Dendritic cell treated with granulocyte-macrophage colony-stimulating factor and Interleukin-4, amounts not matched to agents 40 ng/mL and 50 ng/mL, for 4 days (primary cell): ENCODE results near the gene AKT1S1.

Experiments used
- H3K27ac Mint-ChIP-seq: one replicate; pipeline ENCODE4 v1.8.0; 2022; ENCODE audit warnings: mild to moderate bottlenecking, mixed read lengths
- H3K27me3 Mint-ChIP-seq: one replicate; pipeline ENCODE4 v1.8.0; 2022; ENCODE audit warnings: mild to moderate bottlenecking, mixed read lengths
- H3K36me3 Mint-ChIP-seq: one replicate; pipeline ENCODE4 v1.8.0; 2022; ENCODE audit warnings: low read depth, mixed read lengths
- H3K4me1 Mint-ChIP-seq: one replicate; pipeline ENCODE4 v1.8.0; 2022; ENCODE audit warnings: low read depth, mixed read lengths
- H3K4me3 Mint-ChIP-seq: one replicate; pipeline ENCODE4 v1.8.0; 2022; ENCODE audit warnings: mild to moderate bottlenecking, moderate library complexity, mixed read lengths
- H3K9me3 Mint-ChIP-seq: one replicate; pipeline ENCODE4 v1.8.0; 2022; ENCODE audit warnings: mixed read lengths
- intact Hi-C: fragments of 100-400 bp; cut with micrococcal nuclease; formaldehyde crosslinking; loops from one replicate; pipeline ENCODE4 v1.15.0; 2022

The AKT1S1 gene

GRCh38 chr19:49861541-49862378 is 15.4 kb downstream of the AKT1S1 start:
- H3K9me3 Mint-ChIP-seq: no peaks in the 10 kb centered on the region
- H3K4me3 Mint-ChIP-seq: no peak overlapping the region
- intact Hi-C loops: no loop called here
- peaks cover 43% of the 10 kb centered on the region for H3K4me1 Mint-ChIP-seq
- H3K27me3 Mint-ChIP-seq: no peaks in the 10 kb centered on the region
- peaks cover 100% of the 10 kb centered on the region for H3K36me3 Mint-ChIP-seq
- no peak overlapping the region for H3K27ac Mint-ChIP-seq

GRCh38 chr19:49861107-49861506 is 16.0 kb downstream of the AKT1S1 start:
- H3K36me3 Mint-ChIP-seq: peaks cover 100% of the 10 kb centered on the region
- no peaks in the 10 kb centered on the region for H3K9me3 Mint-ChIP-seq
- H3K4me3 Mint-ChIP-seq: no peak overlapping the region
- H3K27me3 Mint-ChIP-seq: no peaks in the 10 kb centered on the region
- H3K4me1 Mint-ChIP-seq: peaks cover 36% of the 10 kb centered on the region
- intact Hi-C loops: no loop called here
- H3K27ac Mint-ChIP-seq: no peak overlapping the region

GRCh38 chr19:49860336-49861102 is 16.6 kb downstream of the AKT1S1 start:
- Mint-ChIP-seq H3K27me3 (no peaks in the 10 kb centered on the region), H3K36me3 (peaks cover 100% of the 10 kb centered on the region), H3K27ac (no peak overlapping the region), H3K9me3 (no peaks in the 10 kb centered on the region), H3K4me1 (peaks cover 33% of the 10 kb centered on the region), H3K4me3 (no peak overlapping the region)
- intact Hi-C loops: no loop called here

GRCh38 chr19:49859682-49860335 is 17.3 kb downstream of the AKT1S1 start:
- Mint-ChIP-seq H3K27me3 (no peaks in the 10 kb centered on the region), H3K4me1 (peaks cover 31% of the 10 kb centered on the region), H3K36me3 (peaks cover 100% of the 10 kb centered on the region), H3K9me3 (no peaks in the 10 kb centered on the region), H3K4me3 (no peak overlapping the region), H3K27ac (no peak overlapping the region)
- intact Hi-C loops: no loop called here

GRCh38 chr19:49858088-49858985 is 18.8 kb downstream of the AKT1S1 start:
- H3K9me3 Mint-ChIP-seq: no peaks in the 10 kb centered on the region
- H3K4me3 Mint-ChIP-seq: no peak overlapping the region
- H3K4me1 Mint-ChIP-seq: peaks cover 28% of the 10 kb centered on the region
- H3K27ac Mint-ChIP-seq: no peak overlapping the region
- intact Hi-C loops: no loop called here
- no peaks in the 10 kb centered on the region for H3K27me3 Mint-ChIP-seq
- H3K36me3 Mint-ChIP-seq: peaks cover 87% of the 10 kb centered on the region

GRCh38 chr19:49857838-49858087 is 19.4 kb downstream of the AKT1S1 start:
- Mint-ChIP-seq H3K27ac (no peak overlapping the region), H3K27me3 (peaks cover under 1% of the 10 kb centered on the region), H3K36me3 (peaks cover 81% of the 10 kb centered on the region), H3K4me1 (peaks cover 27% of the 10 kb centered on the region), H3K4me3 (no peak overlapping the region), H3K9me3 (no peaks in the 10 kb centered on the region)
- intact Hi-C loops: no loop called here

GRCh38 chr19:49857061-49857837 is 19.9 kb downstream of the AKT1S1 start:
- Mint-ChIP-seq H3K36me3 (peaks cover 76% of the 10 kb centered on the region), H3K27ac (no peak overlapping the region), H3K9me3 (no peaks in the 10 kb centered on the region), H3K27me3 (peaks cover 6% of the 10 kb centered on the region), H3K4me1 (peaks cover 32% of the 10 kb centered on the region), H3K4me3 (no peak overlapping the region)
- intact Hi-C loops: no loop called here

- intact Hi-C loops: no loop called here
- no peaks in the 10 kb centered on the region for H3K9me3 Mint-ChIP-seq
- H3K4me3 Mint-ChIP-seq: no peak overlapping the region
- peaks cover 36% of the 10 kb centered on the region for H3K4me1 Mint-ChIP-seq
- H3K27ac Mint-ChIP-seq: no peak overlapping the region
- H3K36me3 Mint-ChIP-seq: peaks cover 76% of the 10 kb centered on the region
- peaks cover 12% of the 10 kb centered on the region for H3K27me3 Mint-ChIP-seq
These were observed 20.6 kb downstream of the AKT1S1 start for GRCh38 chr19:49856574-49857021.

GRCh38 chr19:49855676-49856573 is 21.2 kb downstream of the AKT1S1 start:
- peaks cover 12% of the 10 kb centered on the region for H3K27me3 Mint-ChIP-seq
- H3K36me3 Mint-ChIP-seq: peaks cover 71% of the 10 kb centered on the region
- peaks cover 33% of the 10 kb centered on the region for H3K4me1 Mint-ChIP-seq
- H3K9me3 Mint-ChIP-seq: no peaks in the 10 kb centered on the region
- intact Hi-C loops: no loop called here
- H3K27ac Mint-ChIP-seq: no peak overlapping the region
- no peak overlapping the region for H3K4me3 Mint-ChIP-seq

GRCh38 chr19:49855277-49855675 is 21.9 kb downstream of the AKT1S1 start:
- Mint-ChIP-seq H3K27ac (no peak overlapping the region), H3K4me3 (no peak overlapping the region), H3K9me3 (peaks cover under 1% of the 10 kb centered on the region), H3K4me1 (peaks cover 31% of the 10 kb centered on the region), H3K27me3 (peaks cover 12% of the 10 kb centered on the region), H3K36me3 (peaks cover 71% of the 10 kb centered on the region)
- intact Hi-C loops: no loop called here

GRCh38 chr19:49854378-49855263 is 22.5 kb downstream of the AKT1S1 start:
- intact Hi-C loops: no loop called here
- H3K9me3 Mint-ChIP-seq: peaks cover 7% of the 10 kb centered on the region
- peaks cover 37% of the 10 kb centered on the region for H3K4me1 Mint-ChIP-seq
- peaks cover 66% of the 10 kb centered on the region for H3K36me3 Mint-ChIP-seq
- H3K27me3 Mint-ChIP-seq: peaks cover 12% of the 10 kb centered on the region
- H3K4me3 Mint-ChIP-seq: no peak overlapping the region
- no peak overlapping the region for H3K27ac Mint-ChIP-seq
